Hepatocyte (in vitro differentiated cells): ENCODE data around the gene FBXL2.

Experiments used
- CTCF ChIP-seq: fragments of 200-600 bp; sonication (generic); IDR thresholded peaks from 2 replicates; pipeline ENCODE4 v1.5.1; 2016; ENCODE audit warnings: antibody characterized with exemption, mild to moderate bottlenecking; ENCODE audit not compliant: poor library complexity
- EZH2 ChIP-seq: fragments of 200-600 bp; sonication (generic); IDR thresholded peaks from 2 replicates; pipeline ENCODE4 v1.6.1; 2016; ENCODE audit warnings: antibody characterized with exemption, mild to moderate bottlenecking, borderline replicate concordance

GRCh38 chr3:33313331-33313730 is 36.1 kb downstream of the FBXL2 start:
- TF ChIP-seq CTCF (no peak), EZH2 (no peak)
